IPS DF 4.7 (cell line): ENCODE data around the gene DQX1.

Experiments used
- DNase-seq: peaks from one replicate; pipeline ENCODE4 v3.0.0-alpha.2; 2013; ENCODE audit warnings: low spot score; ENCODE audit errors: extremely low read depth

The DQX1 gene

DNA sequence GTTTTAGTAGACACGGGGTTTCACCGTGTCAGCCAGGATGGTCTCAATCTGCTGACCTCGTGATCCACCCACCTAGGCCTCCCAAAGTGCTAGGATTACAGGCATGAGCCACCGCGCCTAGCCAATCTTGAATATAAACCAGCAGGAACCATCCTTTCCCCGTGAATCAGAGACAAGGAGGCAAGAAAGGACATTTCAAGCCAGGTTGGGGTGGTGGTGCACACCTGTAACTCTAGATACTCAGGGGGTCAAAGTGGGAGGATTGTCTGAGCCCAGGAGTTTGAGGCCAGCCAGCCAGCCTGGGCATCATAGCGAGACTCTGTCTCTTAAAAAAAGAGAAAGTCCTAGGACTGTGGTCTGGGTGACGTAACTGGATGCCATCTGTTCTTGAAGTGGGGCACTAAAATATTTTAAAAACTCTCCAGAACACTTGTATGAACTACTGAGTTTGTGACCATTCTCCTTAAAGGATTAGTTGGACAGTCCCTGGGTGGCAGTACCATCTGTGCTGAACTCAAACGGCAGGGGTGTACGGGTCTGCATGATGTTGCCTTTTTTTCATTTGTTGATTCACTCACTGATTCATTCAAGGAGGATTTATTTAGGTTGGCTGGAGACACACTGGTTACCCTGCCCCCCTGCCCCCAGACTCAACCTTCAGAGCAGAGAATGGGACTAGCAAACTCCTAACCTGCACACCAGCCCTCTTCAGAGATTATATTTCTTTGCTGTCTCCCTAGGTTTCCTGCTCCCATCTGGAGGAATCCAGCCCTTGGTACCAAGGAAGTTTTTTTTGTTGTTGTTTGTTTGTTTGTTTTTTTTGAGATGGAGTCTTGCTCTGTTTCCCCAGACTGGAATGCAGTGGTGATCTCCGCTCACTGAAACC lies 14.7 kb downstream of the DQX1 start:
- no peak for DNase-seq

DNA sequence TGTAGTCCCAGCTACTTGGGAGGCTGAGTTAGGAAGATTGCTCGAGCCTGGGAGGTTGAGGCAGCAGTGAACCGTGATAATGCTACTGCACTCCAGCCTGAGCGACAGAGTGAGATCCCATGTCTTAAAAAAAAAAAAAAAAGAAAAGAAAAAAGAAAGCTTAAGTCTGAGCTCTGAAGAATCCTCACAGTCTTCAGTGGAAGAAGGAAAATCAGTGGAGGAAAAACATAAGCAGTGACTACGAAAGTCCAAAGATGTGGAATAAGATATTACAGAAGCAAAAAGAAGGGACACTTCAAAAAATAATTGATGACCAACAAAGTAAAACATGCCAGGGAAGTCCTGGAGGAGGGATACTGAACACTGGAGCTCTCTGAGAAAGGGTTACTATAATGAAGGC lies 15.8 kb downstream of the DQX1 start:
- DNase-seq = no peak

DNA sequence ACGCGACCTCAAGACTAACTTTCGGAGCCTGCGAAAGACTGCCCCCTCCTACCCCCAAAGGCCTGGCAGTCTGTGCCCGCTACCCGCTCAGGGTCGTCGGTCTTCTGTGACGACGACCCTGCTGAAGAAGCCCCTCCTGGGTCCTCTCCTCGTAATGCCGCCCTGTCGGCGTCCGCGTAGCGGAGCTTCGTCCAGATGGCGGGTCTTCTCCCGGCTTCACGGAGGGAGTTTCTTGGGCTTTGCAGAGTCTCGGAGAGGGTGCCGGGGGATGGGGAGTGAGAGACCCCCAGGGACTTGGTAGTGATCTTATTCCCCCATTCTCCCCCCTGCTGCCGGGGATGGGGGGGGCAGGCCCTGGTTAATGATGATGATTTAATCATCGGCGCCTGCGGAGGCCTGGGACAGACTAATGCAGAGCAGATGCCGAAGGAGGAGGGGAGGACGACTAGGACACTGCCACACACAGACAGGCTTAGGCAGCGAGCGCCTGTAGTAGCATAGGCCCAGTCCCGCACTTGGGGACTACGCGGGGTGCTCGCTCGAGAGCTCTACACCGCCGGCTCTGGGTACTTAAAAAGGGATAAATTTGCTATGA lies 18.0 kb downstream of the DQX1 start:
- no peak for DNase-seq

DNA sequence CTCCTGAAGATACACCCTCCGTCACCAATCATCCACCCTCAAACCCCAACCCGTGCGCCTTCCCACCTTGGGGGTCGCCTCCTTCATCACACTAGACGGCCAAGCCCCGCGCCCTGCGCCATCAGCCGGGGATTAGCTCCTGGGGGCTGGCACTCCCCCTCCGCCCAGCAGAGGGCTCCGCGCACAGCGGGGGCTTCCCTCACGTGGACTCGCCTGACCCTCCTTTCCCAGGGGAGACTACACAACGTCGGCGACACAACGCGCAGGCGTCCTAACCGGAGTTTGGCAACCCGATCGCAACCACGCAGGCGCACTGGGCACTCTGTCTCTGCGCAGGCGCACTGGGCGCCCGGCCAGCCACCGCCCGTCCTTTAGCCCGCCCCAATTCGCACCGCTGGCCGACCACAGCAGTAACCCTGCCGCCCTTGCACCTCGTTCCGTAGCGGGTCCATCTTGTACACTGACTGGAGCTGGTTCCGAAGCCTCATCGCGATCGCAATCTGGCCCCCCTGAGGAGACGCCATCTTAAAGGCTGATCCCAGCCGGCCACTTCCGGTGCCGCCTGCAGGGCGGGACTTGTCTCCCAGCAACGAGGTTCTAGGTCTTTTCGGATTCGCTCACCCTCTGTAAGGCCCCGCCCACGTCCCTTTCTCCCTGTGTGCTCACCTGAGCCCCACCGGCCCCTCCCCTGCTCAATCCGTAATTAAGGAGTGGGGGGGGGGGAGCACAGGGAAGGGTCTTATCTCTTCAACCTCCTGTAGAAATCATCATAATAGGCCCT lies 18.7 kb downstream of the DQX1 start, which contains the start of gene PCGF1:
PCGF1 (minus strand) TSS at position 551 of the 781 bp plus-strand sequence; CDS start at position 524, 27 bp downstream.
- peak; percentile 98 for DNase-seq

DNA sequence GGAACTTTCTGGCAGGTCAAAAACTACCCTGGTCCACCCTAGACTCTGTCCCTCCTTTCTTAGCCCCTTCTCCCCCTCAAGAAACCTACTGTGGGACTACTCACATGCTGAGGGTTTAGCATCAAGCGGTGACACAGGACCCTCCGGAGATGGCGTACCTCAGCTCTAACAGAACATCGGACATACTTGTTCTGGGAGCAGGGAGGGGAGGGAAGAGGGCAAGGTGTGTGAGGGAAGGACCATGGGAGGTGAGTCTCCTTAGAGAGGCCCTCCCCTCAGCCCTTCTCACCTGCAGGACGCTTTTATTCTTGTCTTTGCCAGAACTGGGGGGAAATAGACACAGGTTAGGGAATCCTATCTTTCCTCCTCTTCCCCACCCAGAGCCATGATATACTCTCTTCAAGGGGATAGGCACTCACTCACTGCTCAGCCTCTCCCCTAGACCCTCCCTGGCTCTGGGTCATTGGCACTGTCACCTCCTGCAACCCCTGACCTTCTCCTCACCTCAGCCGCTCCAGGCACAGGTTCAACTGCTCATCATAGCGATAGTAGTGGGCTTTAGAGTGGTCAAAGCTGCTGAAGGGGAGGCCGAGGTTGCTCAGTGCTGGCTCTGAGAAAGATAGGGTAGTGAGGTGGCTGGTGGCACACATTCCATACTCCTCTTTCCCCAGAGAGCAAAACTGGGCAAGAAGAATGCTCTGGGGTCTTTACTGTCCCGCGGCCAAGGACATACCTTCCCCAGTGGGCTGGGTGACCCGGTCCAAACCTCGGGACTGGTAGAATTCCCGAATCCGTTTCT lies 20.4 kb downstream of the DQX1 start:
- no peak for DNase-seq

DNA sequence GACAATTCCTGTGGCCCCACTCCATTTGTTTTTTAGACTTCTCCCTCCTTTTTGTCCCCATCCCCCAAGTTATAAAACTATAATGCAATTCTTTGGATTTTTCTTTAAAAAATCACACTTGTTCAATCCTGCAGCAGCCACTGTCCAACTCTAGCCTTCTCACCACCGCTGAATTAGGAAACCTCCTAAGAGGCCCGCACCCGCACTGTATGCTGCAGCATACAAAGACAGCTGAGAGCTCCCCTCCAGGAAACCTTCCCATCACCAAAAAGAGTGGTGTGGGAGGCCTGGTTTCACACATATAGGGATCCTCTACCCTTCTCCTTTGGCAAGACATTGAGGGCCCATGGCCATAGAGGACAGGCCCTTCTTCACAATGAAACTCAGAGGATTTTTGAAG lies 21.4 kb downstream of the DQX1 start:
- no peak for DNase-seq

DNA sequence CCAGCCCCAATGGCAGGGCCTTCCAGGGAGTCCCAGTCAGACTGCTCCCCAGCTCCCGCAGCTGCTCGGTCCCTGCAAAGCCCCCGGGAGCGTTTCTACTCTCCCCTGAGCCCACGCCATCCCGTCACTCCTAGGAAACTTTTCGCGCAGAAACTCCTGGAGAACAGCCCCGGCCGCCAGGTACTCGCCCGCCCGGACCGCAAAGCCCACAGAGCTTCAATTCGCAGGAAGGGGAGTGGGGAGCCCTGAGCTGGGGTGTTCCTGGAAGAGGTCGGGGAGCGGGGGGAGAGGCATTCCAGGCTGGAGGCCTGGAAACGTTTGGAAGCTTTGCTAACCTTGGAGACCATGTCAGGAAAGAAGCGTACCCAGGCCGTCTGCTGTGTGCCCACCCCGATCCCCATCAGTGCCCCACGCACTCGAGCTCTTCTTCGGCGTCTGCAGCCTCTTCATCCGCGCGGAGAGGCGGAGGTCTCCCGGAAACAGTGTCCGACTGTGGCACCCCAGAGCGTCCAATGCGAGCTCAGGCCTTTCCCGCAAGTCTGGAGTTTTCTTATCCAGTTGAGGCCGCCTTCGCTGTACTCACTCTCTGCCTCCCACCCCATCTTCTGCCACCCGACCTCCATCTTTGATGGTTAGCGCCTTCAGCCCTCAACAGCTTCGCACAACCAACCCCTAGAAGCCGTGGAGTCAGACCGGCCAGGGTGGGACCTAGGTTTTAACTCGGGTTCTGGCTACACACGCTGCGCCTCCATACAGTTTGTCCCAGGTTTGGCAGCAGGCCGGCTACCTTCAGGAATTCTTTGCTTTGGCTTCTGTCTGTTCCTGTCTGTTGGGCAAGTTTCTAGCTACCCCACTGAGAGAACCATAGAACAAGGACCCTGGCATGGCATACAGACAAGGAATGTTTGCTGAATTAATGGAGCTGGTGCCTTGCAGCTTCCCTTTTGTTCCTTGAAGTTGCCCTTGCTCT lies 22.2 kb downstream of the DQX1 start:
- no peak for DNase-seq

DNA sequence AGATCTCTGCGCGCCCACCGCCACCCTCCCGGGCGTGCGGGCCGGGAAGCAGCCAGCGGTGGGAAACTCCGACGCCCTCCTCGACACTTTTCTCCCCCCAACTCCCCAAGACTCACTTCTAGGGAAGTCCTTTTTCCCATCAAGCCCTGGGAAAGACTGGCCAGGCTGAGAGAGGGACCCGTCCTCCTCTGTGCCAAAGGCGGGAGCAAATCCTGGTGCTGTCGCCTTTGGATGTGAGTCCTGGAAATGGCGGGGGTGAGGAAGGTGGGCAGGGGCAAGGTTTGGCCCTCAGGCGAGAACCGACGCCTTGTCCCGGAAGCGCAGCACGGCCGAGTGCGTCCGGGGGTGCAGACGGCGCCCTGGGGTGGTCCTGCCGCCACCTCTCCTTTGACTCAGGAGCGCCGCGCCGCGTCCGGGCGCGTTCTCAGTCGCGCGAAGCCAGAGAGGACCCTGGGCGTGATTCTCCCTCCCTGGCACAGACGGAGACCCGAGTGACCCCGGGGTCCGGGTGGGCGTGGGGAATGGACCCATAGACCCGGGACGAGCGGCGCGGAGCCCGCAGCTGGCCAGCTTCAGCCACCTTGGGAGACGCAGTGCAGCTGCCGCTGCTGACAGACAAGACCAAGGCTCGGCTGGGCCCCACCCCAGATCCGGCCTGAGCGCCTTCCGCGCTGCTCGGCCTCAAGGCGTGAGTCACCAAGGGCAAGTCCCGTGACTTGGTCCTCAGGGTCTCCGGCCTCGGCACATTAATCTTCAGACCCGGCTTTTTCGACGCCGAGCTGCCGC lies 23.1 kb downstream of the DQX1 start:
- DNase-seq = no peak

DNA sequence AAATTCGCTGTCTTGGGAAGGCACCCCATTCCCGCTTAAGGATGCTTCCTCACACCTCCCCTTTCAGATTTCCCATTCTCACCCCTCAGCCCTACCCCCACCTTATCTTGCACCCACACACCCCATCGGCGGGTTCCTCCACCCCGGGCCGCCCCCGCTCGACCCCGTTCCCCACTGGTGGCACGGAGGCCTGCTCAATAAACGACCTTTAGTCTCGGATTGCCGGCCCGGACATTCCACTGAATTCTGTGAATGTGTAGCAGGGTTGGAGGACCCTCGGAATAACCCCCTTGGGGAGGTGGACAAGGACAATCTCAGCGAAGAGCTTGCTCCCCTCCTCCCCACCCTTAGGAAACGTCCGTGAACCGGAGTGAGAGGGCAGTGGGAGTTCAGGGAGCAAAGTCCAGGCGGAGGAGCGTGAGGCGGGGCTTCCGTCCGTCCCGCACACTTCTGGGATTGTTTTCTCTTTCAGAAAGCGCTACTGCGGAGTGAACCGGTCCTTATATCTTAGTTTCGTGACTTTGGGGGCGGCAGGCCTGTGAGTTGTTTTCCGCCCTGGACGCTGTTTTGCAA lies 23.8 kb downstream of the DQX1 start:
- no peak for DNase-seq

DNA sequence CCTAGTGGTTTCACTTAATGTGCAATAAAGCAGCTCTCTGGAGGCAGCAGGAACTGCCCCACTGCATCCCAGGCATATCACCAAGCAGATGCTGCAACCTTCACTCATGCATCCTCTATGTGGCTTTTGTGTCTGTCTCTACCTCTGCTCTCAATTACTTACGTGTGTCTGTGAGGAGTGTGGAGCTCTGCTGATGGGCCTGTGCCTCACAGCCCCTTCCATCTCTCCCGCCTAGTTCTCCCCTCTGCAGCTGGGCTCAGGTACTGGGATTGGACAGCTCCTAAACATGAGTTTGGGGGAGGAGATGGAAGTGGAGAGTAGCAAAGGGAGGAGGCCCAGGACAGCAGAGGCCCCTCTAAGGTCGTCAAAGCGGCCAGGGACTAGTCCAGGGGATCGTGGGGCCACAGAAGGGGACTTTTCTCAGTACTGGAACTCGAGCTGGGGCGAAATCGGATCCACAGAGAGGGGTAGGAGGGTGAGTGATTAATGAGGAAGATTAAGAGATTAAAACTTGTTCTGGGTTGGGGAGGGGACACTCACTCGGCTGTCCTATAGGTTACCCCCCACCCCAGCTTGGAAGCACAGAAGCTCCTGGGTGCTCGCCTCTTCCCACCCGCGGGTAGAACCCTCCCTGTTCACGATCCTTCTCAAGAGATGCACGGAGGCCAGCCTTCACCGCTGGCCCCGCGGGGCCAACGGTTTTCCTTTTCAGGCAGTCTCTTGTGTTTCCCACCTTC lies 24.5 kb downstream of the DQX1 start:
- DNase-seq = no peak

DNA sequence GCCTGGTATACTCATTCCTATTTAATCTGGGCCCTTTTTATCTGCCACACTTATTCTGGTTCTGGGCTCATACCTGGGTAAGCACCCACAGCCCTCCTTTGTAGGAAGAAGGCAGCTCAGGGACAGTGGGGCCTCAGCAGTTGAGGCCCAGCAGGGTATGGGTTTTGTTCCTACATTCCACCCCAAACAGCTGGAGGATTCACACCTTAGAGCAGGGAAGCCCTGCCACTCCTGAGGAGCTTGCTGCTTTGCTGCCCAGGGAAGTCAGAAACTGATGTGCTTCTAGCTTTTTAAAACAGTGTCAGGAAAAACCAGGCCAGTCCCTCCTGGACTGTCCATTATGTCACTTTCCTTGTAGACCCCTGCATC lies 25.5 kb downstream of the DQX1 start:
- no peak for DNase-seq

DNA sequence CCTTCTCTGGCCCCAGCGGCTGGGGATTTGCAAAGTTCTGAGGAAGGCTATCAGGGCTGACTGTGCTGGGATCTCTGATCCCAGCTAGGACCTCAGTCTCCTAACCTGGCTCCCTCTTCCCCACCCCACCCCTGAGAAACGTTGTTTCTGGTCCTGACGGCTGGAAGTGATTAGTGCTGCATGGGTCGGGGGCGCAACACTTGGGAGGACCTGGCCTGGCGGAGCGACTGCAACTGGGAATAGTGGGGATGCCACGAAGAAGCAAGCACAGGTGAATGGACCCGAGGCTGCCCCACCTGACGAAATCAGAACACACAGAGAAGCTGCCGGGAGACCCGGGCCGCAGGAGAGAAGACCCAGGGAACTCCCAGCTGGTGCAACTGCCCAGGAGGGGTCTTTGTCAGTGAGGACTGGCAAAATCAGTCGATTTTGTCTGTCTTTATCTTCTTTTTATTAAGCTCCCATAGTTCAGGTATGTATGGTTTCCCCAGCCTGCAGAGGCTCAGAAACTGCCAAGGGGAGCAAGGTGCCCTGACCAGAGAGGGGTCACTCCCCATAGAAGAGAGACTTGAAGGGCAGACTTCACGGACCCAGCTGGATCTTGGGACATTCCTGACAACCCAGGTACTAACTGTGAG lies 26.0 kb downstream of the DQX1 start:
- DNase-seq = no peak

DNA sequence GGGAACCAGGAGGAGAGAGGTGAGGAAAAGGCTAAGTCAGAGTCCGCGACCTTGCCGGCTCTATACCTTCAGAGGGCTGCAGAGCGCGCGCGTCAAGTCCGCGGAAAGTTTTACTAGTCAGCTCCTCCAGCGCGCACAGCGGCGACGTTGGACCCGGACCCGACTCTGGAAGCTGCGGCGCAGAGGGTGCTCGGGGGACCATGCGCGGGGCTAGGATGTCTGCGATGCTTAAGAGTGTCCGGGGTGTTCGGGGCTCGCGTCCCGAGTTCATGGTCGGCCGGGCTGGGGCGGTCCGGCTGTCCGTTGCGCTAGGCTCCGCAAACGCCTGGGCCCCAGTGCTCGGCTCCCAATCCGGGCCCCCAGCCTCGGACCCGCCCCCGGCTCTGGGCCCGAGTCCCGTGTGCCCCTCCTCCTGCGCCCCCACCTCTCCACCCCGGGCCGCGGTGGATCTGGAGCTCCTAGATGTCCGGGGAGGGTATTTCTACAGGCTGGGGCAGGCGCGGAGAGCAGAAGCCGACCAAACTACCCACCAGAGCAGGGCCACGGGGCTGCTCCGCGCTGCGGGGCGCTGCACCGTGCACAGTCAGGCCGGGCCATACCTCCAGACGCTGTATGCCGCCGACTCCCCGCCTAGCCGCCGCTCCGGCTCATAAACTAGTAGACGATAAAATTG lies 26.6 kb downstream of the DQX1 start, which contains the start of gene LBX2:
LBX2 (minus strand) TSS at position 337 of the 673 bp plus-strand sequence; CDS start at position 271, 66 bp downstream.
- no peak for DNase-seq

DNA sequence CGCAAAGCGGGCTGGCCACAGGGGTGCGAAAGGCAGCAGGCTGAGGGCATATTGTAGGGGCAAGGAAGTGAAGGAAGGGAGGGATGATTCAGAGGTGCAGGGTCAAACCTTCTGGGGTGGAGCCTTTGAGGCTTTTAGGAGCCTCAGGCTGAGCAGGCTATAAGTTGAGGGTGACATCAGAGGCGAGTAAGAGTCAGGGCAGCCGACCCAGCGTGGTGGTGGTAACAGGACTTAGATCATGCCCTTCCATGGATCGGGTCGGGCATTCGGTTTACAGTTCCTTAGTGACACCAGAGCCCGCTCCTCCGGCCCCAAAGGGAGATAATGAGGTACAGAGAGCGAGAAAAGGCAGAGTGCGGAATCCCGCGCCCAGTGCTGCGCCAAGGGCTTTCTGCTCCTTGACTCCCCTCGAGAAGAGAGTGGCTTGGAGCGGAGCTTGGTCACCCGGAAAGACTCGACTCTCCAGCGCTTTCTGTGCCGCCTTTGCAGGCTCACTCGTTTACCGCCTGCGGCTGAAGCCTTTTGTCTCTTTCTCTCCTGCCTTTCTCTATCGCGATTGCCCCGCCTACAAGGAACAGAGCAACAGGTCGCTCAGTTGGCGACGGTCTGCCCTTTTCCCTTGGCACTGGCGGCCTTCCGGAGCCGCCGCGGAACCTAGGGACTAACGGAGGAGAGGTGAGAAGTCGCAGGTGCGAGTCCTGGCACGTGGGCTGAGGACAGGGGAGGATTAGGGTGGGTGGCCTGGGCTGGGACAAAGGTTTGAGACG lies 27.3 kb downstream of the DQX1 start:
- DNase-seq = no peak

DNA sequence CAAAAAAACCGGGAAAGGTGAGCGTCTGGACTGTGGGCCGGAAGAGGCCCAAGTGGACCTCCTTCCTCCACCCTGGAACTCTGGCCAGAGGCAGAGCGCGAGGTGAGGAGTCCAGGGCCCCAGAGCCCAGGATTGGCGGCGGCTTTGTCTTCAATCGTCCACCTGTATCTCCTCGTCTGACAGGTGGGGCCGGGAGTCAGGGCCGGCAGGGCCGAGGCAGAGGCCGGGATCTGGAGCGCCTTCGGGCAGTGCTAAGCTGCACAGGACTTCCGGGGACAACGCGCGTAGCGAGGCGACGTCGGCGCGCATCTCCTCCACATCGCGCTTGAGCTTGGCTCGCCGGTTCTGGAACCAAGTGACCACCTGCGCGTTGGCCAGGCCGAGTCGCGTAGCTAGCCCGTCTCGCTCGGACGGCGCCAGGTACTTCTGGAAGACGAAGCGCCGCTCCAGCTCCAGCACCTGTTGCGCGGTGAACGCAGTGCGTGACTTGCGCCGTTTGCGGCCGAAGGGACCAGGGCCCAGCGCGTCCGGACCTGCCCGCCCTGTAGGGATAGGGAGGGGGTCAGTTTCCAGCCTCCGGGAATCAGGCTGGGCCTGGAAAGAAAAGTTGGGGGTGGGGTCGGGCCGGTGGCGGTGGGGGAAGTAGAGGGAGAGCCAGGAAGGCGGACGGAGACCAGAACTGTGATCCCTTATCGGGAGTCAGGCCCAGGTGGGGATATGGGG lies 28.1 kb downstream of the DQX1 start:
- no peak for DNase-seq
